HG03469 (cell line): ENCODE results near the gene HTT-AS.

Experiments used
- ATAC-seq: cut with Tn5 transposase; IDR thresholded peaks from one replicate; pipeline ENCODE4 v1.9.1; 2021; ENCODE audit warnings: mild to moderate bottlenecking, moderate library complexity, moderate number of reproducible peaks; ENCODE audit not compliant: unreplicated experiment

HTT-AS gene

GRCh38 chr4:3031357-3032082 is 42.8 kb downstream of the HTT-AS start:
- no peak for ATAC-seq

DNA sequence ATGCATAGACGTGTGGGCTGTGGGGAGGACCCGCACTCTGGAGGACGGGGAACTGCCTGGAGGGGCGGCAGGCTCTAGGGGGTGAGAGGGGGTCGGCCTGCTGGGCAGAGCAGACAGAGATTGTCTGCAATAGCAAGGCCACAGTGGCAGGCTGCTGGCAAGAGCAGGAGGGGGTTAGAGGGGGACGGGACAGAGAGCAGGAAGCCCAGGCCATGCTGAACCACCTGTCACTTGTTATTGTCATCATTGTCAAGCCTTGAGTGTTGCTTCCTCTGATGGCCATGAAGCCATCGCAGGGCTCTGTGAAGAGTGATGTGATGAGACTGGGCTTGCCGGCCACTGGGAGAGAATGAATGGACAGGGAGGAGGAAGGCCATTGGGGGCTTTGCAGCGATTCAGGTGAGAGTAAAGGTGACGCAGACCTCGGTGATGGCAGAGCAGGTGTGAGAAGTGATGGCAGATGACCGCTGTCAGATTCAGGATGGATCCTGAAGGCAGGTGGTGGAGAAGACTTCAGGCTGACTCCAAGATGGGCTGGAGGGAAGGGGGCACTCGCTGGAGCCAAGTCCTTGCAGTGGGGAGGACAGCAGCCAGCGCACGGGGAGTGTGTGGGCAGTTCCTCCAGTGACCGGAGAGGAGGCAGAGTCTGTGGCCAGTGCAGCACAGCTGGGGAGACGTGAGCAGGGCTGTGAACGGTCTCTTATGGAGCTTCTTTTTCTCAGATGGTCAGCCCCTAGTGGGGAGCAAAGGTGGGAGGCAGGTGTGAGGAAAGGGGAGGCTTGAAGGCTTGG is 43.6 kb downstream of the HTT-AS start:
- ATAC-seq = no peak

GRCh38 chr4:3029464-3029863 is 44.9 kb downstream of the HTT-AS start:
- no peak for ATAC-seq

DNA sequence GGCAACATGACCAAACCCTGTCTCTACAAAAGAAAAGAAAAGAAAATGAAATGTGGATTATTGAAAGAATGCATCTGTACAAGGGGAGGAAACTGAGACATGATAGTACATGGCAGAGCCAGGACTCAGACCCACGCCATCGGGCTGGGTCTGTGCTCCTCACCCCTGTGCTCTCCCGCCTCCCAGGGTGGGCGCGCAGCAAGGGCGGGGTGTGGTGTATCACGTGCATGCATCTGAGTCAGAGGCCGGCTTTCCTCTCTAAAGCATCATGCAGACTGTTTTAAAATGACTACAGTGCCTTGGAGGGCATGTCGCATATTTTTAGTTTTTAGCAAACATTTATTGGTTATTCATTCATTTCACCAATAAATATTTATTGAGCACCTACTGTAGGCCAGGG is 47.8 kb downstream of the HTT-AS start:
- no peak for ATAC-seq

DNA sequence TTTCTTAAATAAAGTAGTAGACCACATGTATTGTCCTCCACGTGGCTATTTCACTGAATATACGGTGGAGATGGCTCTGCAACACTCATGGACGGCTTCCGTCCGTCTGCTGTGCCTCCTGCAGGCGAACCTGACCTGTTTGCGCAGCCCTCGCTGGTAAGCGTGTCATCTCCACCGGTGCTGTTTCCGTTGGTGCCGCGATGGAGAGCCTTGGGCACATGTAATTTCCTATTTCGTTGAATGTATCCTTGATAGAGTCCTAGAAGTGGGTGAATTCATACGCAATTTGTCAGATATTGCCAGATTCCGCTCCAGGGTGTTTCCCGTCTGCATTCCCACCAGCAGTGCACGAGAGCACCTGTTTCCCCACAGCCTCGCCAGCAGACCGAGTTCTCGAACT is 48.5 kb downstream of the HTT-AS start:
- ATAC-seq = no peak

DNA sequence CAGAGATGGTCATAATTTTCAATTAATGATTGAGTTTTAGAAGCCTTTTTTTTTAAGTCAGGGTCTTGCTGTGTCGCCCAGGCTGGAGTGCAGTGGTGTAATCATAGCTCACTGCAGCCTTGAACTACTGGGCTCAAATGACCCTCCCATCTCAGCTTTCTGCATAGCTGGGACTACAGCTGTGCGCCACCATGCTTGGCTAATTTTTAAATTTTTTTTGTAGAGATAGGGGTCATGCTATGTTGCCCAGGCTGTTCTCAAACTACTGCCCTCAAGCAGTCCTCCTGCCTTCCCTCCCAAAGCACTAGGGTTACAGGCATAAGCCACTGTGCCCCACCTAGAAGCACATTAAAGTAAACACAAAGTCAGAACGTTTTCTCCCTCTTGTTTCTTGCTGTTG is 51.7 kb downstream of the HTT-AS start:
- ATAC-seq = no peak

DNA sequence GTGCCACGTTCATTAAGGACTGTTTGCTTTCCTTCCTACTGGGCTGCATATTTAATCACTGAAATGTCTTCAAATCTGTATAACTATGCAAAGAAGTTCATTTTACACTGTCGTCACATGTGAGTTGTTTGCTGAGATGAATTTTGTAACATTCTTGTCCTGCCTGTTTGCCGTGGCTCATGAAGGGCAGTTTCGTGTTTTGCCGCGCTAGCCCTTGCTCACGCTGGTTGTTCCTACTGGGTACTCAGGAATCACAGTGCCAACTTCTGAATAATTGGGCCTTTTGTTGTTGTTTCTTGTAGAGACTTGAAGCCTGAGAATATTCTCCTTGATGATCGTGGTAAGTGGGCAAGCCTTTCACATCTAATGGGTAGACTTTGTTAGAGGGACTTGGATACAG is 52.2 kb downstream of the HTT-AS start:
- ATAC-seq = no peak

DNA sequence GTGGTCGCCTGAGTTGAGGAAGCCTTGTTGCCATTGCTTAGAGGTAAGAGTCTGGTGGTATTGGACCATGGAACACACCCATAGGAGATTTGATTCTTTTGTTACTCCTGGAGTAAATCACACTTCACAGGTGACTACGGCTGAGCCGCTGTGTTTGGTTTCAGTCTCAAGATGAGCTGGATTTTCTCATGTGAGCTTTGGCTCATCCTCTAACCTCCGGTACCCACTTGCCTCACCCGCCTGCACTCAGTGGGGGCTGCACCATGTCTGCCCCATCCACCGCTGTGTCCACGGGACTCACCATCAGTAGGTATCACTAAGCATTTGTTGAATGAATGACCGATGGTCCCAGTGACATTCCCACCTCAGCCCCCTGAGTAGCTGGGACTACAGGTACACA is 52.7 kb downstream of the HTT-AS start:
- ATAC-seq = no peak

GRCh38 chr4:3021127-3021526 is 53.2 kb downstream of the HTT-AS start:
- no peak for ATAC-seq

- ATAC-seq = no peak
These were observed 55.0 kb downstream of the HTT-AS start for GRCh38 chr4:3019145-3019846.

DNA sequence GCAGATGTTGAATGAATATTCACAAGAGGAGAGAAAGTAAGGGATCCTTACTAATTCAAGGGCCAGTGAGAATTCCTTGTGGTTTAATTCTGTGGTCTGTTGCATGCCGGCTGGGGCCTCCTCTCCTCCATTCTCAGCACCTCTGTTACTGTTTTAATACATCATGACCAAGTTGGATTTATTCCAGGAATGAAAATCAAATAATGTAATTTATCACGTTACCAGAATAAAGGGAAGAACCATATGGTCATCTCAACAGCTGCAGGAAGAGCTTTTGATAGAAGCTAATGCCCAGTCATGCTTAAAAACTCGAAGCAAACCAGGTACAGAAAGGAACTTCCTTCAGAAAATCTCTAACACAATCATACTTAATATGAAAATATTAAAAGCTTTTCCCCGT is 56.8 kb downstream of the HTT-AS start:
- no peak for ATAC-seq

- no peak for ATAC-seq
These were observed 57.4 kb downstream of the HTT-AS start for GRCh38 chr4:3016961-3017360.

DNA sequence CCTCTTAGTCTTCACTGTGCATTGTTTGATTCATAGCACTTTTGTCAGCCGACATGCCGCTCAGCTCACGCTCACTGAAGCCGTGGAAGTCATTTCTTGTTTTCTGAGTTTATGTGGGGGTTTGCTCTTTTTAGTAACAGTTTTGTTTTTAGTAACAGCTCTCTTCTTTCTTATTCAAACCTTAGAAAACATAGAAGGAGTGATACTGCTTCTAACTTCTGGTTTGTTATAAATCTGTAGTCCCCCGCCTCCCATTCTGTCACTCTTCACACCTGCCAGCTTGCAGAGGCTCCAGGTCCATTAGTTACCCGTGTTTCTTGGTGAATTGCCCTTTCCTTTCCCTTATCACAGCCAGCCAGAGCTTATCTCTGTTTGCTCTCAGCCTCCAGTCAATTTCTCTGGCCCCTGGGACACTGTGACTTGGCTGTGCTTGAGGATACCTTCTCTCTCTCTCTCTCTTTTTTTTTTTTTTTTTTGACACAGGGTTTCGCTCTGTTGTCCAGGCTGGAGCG is 60.4 kb downstream of the HTT-AS start:
- no peak for ATAC-seq
